Activated naive CD8-positive, alpha-beta T cell (primary cell): ENCODE measurements around the gene CDC45.

Experiments used
- H3K27ac Mint-ChIP-seq: one replicate; pipeline ENCODE4 v1.8.0; 2021; ENCODE audit warnings: mixed read lengths
- H3K27me3 Mint-ChIP-seq: one replicate; pipeline ENCODE4 v1.8.0; 2021; ENCODE audit warnings: mixed read lengths
- H3K36me3 Mint-ChIP-seq: one replicate; pipeline ENCODE4 v1.8.0; 2021; ENCODE audit warnings: mixed read lengths
- H3K4me1 Mint-ChIP-seq: one replicate; pipeline ENCODE4 v1.8.0; 2021; ENCODE audit warnings: low read depth, mixed read lengths
- H3K4me3 Mint-ChIP-seq: one replicate; pipeline ENCODE4 v1.8.0; 2021; ENCODE audit warnings: mild to moderate bottlenecking, mixed read lengths
- H3K9me3 Mint-ChIP-seq: one replicate; pipeline ENCODE4 v1.8.0; 2021; ENCODE audit warnings: low read depth, mixed read lengths

Gene CDC45

GRCh38 chr22:19549428-19549827, 69.7 kb downstream of the CDC45 start:
- no peaks in the 10 kb centered on the region for H3K27me3 Mint-ChIP-seq
- no peak overlapping the region for H3K27ac Mint-ChIP-seq
- no peaks in the 10 kb centered on the region for H3K9me3 Mint-ChIP-seq
- H3K4me1 Mint-ChIP-seq, result no peaks in the 10 kb centered on the region
- H3K36me3 Mint-ChIP-seq, result peaks cover 3% of the 10 kb centered on the region
- no peak overlapping the region for H3K4me3 Mint-ChIP-seq

GRCh38 chr22:19550382-19550781, 70.7 kb downstream of the CDC45 start:
- no peak overlapping the region for H3K4me3 Mint-ChIP-seq
- peaks cover 3% of the 10 kb centered on the region for H3K36me3 Mint-ChIP-seq
- H3K27me3 Mint-ChIP-seq, result no peaks in the 10 kb centered on the region
- no peak overlapping the region for H3K27ac Mint-ChIP-seq
- H3K4me1 Mint-ChIP-seq, result no peaks in the 10 kb centered on the region
- no peaks in the 10 kb centered on the region for H3K9me3 Mint-ChIP-seq

DNA sequence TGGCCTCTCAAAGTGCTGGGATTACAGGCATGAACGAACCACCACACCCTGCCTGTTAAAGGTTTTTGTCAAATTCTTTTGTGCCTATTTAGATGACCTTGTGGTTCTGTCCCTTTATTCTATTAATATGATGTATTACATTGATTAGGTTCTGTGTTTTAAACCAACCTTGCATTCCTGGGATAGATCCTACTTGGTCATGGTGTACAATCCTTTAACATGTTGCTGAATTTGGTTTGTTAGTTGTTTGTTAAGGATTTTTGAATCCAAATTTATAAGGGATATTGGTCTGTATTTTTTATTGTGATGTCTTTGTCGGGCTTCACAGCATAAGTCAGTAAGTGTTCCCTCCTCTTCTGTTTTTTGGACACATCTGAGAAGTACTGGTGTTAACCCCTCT, 73.5 kb downstream of the CDC45 start:
- Mint-ChIP-seq H3K36me3 (peaks cover 3% of the 10 kb centered on the region), H3K4me1 (no peaks in the 10 kb centered on the region), H3K27ac (no peak overlapping the region), H3K4me3 (no peak overlapping the region), H3K9me3 (no peaks in the 10 kb centered on the region), H3K27me3 (no peaks in the 10 kb centered on the region)

- H3K4me1 Mint-ChIP-seq, result no peaks in the 10 kb centered on the region
- H3K9me3 Mint-ChIP-seq, result no peaks in the 10 kb centered on the region
- H3K36me3 Mint-ChIP-seq, result peaks cover 3% of the 10 kb centered on the region
- no peaks in the 10 kb centered on the region for H3K27me3 Mint-ChIP-seq
- no peak overlapping the region for H3K27ac Mint-ChIP-seq
- no peak overlapping the region for H3K4me3 Mint-ChIP-seq
These were observed 75.2 kb downstream of the CDC45 start for GRCh38 chr22:19554834-19555404.

- Mint-ChIP-seq H3K36me3 (peaks cover 3% of the 10 kb centered on the region), H3K9me3 (no peaks in the 10 kb centered on the region), H3K4me3 (no peak overlapping the region), H3K27me3 (no peaks in the 10 kb centered on the region), H3K4me1 (no peaks in the 10 kb centered on the region), H3K27ac (no peak overlapping the region)
These were observed 75.9 kb downstream of the CDC45 start for GRCh38 chr22:19555651-19556050.

DNA sequence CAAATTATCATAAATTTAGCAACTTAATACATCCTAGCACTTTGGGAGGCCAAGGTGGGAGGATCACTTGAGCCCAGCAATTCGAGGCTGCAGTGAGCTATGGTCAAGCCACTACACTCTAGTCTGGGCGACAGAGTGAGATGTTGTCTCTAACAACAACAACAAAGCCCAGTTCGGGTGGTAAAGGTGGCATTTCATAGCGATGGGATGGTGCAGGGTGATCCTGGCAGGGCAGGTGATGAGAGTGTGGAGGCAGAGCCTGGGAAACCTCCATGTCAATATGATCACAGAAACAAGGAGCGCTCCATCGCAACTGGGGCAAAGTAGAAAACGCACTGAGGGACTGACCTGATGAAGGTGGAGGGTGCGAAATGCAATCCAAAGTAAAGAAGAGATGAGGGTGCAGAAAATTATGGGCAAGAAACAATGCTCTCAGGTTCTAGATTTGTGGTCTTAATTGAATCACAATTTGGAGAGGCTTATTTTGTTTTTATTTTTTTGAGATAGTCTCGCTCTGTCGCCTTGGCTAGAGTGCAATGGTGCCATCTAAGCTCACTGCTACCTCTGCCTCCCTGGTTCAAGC, 77.3 kb downstream of the CDC45 start:
- Mint-ChIP-seq H3K4me1 (no peaks in the 10 kb centered on the region), H3K4me3 (no peak overlapping the region), H3K9me3 (no peaks in the 10 kb centered on the region), H3K27ac (no peak overlapping the region), H3K36me3 (peaks cover 3% of the 10 kb centered on the region), H3K27me3 (no peaks in the 10 kb centered on the region)

- no peak overlapping the region for H3K4me3 Mint-ChIP-seq
- peaks cover 4% of the 10 kb centered on the region for H3K9me3 Mint-ChIP-seq
- no peaks in the 10 kb centered on the region for H3K27me3 Mint-ChIP-seq
- no peaks in the 10 kb centered on the region for H3K4me1 Mint-ChIP-seq
- H3K36me3 Mint-ChIP-seq, result no peaks in the 10 kb centered on the region
- H3K27ac Mint-ChIP-seq, result no peak overlapping the region
These were observed 79.6 kb downstream of the CDC45 start for GRCh38 chr22:19559324-19559811.

GRCh38 chr22:19559956-19560355, 80.2 kb downstream of the CDC45 start:
- peaks cover 4% of the 10 kb centered on the region for H3K9me3 Mint-ChIP-seq
- no peak overlapping the region for H3K4me3 Mint-ChIP-seq
- no peaks in the 10 kb centered on the region for H3K27me3 Mint-ChIP-seq
- H3K4me1 Mint-ChIP-seq, result no peaks in the 10 kb centered on the region
- H3K27ac Mint-ChIP-seq, result no peak overlapping the region
- H3K36me3 Mint-ChIP-seq, result no peaks in the 10 kb centered on the region

DNA sequence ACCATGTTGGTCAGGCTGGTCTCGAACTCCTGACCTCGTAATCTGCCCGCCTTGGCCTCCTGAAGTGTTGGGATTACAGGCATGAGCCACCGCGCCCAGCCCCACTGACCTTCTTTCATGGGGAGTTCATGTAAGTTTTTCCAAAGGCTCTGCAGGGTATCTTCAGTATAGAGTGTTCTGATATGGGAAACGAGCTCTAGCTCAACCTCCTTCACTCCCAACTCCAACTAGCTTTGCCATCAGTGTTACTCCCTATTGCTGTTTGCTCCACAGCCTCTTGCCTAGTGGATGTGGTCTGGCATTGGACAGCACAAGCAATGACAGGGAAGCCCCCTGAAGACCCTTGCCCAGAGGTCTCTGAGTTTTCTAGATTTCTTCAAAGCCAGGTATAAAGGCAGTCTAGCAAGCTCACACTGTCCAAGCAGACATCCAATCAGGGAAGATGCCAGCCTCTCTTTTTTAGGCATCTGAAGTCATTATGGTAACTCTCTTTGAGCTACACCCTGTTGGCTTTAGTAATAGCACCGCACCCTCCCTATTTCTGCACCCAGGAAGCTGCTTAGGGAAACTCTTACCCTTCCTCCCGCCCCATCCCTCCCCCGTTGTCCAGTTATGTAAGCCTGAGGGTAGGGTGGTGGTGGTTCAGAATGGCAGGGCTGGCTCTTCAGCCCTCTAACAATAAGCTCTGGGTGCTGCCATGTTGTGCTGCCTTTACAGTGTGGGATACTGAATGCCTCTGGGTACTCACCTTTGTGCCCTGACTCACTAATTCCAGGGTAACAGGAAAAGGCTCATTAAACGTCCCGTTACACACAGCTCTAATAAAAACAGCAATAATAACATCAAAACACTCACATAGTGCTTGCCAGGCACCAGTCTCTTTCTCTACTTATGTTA, 85.9 kb downstream of the CDC45 start:
- H3K36me3 Mint-ChIP-seq, result no peaks in the 10 kb centered on the region
- peaks cover 4% of the 10 kb centered on the region for H3K9me3 Mint-ChIP-seq
- no peaks in the 10 kb centered on the region for H3K27me3 Mint-ChIP-seq
- no peaks in the 10 kb centered on the region for H3K4me1 Mint-ChIP-seq
- H3K27ac Mint-ChIP-seq, result no peak overlapping the region
- H3K4me3 Mint-ChIP-seq, result no peak overlapping the region

- Mint-ChIP-seq H3K9me3 (peaks cover 4% of the 10 kb centered on the region), H3K27me3 (no peaks in the 10 kb centered on the region), H3K4me1 (no peaks in the 10 kb centered on the region), H3K4me3 (no peak overlapping the region), H3K27ac (no peak overlapping the region), H3K36me3 (no peaks in the 10 kb centered on the region)
These were observed 86.8 kb downstream of the CDC45 start for GRCh38 chr22:19566279-19567156.

DNA sequence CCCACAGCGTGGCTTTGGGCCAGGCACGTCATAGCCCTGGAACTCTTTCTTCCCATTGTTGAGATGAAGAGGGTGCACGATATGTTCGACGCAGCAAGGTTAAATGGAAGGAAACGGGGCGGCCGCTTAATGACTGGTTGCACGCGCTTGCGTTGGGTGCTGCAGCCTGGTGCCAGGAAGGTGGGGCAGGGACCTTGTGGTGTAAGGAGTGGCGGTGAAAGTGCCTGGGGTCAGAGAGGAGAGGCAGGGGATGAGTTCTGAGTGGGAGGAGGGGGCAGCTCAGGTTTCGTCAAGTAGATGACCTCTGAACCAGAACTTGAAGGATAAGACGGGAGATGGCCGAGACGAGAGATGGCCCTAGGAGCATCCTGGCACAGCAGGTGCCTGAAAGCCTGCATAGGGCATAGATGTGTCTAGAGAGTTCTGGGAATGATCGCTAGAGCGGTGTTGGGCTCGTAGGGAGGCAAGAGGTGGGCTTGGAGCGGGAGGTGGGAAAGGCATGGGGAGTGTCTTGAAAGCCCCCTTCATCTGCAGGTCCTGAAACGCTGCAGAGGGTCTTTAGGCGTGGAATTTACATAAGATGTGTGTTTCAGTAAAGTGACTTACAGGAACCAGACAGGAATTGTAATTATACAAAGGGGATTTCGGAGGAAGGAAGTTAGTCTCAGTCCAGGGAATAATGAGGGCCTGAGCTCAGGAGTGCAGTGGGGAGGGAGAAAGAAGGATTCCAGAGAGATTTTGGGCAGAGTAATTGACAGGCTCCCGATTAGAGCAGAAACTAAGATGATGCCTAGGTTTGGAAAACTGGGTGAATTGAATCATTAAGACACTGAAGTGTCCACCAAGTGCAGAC, 87.7 kb downstream of the CDC45 start:
- Mint-ChIP-seq H3K4me1 (no peaks in the 10 kb centered on the region), H3K27me3 (no peaks in the 10 kb centered on the region), H3K36me3 (no peaks in the 10 kb centered on the region), H3K4me3 (no peak overlapping the region), H3K27ac (no peak overlapping the region), H3K9me3 (peaks cover 4% of the 10 kb centered on the region)

DNA sequence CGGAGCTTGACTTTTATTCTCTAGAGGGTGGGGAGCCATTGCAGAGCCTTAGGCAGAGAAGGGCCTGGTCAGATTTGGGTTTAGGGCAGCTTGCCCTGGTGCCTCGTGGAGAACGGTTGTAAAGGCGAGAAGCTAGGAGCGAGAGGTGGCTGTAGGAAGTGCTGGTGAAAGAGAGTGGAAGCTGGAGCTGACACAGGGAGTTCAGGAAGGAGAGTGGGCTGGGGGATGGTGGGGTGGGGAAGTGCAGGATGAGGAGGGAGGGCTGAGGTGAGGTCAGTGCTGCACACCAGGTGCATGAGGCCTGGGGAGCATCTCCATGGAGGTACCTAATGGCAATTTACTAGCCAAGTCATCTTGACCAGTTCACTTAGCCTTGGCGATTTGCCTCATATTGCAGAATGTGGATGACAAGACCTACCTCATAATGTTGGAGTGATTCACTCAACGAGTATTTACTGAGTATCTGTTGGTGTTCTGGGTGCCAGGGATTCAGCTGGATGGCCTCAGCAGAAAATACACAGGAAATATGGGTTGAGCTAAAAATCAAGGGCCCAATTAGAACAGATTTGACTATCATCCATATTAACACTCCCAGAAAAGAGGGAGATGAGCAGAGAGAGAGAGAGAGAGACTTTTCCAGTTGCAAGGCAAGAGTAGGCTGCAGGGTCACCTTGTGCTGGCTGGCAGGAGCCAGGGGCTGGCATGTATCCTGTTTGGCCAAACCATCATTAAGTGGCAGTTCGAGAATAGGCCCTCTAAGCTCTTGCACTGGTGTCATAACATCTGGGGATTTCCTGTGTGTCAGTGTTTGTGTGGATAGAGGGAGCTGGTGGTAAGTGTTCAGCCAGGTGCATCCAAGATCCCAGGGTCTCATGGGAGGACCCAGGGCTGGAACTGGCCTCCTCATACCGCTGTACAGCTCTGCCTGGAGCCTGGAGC, 88.9 kb downstream of the CDC45 start:
- no peak overlapping the region for H3K4me3 Mint-ChIP-seq
- H3K27me3 Mint-ChIP-seq, result no peaks in the 10 kb centered on the region
- no peaks in the 10 kb centered on the region for H3K36me3 Mint-ChIP-seq

DNA sequence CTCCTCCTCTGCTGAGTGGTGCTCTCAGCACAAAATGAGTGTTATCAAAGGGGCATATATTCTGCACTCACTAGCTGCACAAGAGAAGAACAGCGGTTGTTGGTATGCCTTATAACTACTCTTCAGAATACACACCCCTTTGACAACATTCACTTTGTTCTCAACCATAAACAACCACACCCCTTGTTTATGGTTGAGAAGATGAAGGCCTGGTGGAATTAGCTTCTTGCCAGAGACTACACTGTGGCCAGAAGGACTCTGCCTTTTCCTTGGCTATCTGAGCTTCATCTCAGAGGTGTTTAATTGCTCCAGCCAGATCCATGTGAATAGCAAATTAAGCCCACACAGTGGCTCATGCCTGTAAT, 89.5 kb downstream of the CDC45 start:
- H3K27ac Mint-ChIP-seq, result no peak overlapping the region
- no peaks in the 10 kb centered on the region for H3K9me3 Mint-ChIP-seq
- H3K27me3 Mint-ChIP-seq, result no peaks in the 10 kb centered on the region
- no peaks in the 10 kb centered on the region for H3K4me1 Mint-ChIP-seq
- no peaks in the 10 kb centered on the region for H3K36me3 Mint-ChIP-seq
- H3K4me3 Mint-ChIP-seq, result no peak overlapping the region

More for the DNA sequence above, 88.9 kb downstream of the CDC45 start:
- Mint-ChIP-seq H3K27ac (no peak overlapping the region), H3K4me1 (no peaks in the 10 kb centered on the region), H3K9me3 (peaks cover 3% of the 10 kb centered on the region)
